ENCODE results near the gene FERMT3.

FERMT3 gene

DNA sequence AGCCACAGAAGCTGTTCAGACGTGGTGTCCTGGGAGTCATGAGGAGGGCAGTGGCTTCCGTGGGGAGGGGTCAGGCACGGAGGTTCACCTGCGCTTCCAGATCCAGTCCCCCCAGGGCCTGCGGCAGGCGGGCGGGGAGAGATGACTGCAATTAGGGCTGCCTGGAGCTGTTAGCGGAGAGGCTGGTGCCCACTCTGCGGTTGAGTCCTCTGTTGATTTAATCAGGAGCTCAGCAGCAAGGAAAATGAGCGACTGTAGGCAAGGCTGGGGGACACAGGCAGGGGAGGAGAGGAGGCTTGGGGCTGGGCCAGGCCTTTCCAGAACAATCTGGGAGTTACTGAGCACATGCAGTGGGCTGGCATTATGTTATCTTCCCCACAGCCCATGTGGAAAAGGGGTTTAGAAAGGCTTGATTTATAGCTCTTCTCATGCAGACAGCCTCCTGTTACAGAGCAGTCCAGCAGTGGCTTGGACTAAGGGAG is 57.9 kb downstream of the FERMT3 start:
- no peak for DNase-seq (ENCODE audit: low spot score)

DNA sequence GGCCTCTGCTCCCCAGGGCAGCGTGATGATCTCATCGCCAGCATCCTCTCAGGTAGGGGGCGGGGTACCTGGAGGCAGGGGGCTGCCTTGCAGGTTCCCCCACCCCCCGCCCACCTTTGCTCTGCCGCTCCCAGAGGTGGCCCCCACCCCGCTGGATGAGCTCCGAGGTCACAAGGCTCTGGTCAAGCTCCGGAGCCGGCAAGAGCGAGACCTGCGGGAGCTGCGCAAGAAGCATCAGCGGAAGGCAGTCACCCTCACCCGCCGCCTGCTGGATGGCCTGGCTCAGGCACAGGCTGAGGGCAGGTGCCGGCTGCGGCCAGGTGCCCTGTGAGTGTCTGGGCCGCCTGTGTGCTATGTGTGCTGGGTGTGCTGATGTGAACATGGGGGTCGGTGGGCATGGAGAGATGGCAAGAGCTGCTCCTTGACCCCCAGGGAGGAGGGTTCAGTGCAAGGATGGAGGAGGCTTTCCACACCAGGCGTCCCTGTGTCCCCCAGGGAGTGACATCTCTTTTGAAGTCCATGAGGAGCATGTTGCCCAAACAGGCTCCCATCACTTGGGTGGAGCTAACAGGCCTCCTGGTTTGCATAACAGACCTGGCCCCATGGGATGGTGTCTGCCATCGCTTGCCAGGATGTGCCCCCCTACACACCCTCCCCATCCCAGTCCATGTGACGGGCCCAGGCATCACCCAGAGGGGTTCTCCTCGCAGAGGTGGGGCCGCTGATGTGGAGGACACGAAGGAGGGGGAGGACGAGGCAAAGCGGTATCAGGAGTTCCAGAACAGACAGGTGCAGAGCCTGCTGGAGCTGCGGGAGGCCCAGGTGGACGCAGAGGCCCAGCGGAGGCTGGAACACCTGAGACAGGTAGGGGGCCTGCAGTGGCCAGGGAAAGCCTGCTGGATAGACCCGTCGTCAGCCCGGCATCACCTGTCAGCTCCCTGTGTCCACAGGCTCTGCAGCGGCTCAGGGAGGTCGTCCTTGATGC is 58.9 kb downstream of the FERMT3 start:
- no peak for DNase-seq (ENCODE audit: low spot score)

DNA sequence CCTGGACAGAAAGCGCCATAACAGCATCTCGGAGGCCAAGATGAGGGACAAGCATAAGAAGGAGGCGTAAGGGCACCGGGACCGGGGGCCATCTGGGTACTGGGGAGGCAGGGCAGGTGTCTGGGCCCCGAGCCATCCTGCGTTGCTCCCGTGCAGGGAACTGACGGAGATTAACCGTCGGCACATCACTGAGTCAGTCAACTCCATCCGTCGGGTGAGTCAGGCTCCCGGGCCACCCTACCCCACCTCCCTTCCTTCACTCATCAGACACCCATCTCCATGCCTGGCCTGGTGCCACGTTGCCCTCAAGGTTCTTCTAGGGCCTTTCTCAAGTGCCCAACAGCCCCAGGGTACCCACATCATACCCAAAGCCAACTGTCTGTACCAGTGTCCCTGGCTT is 59.8 kb downstream of the FERMT3 start:
- no peak for DNase-seq (ENCODE audit: low spot score)

DNA sequence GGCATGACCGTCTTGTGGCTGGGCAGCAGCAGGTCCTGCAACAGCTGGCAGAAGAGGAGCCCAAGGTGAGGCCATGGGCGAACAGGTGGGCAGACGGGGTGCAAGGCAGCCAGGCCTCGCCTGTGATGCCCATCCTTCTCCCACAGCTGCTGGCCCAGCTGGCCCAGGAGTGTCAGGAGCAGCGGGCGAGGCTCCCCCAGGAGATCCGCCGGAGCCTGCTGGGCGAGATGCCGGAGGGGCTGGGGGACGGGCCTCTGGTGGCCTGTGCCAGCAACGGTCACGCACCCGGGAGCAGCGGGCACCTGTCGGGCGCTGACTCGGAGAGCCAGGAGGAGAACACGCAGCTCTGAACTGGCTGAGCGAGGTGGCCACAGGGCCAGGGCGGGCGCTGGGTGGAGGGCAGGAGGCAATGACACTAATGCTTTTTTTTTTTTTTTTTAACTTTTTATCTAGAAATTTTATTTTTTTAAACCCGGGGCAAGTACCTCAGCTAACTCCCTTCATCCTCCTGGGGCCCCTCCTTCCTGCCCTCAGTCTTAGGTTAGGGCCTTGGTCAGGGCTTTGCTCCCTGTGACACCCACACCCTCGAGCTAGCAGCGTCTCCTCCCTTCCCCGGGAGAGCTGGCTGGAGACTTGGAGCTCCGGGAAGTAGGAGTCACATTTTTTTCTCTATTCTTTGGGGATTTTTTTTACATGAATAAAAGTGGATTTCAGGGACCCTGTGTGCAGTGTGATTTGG is 60.9 kb downstream of the FERMT3 start:
- DNase-seq (ENCODE audit: low spot score), result no peak

DNA sequence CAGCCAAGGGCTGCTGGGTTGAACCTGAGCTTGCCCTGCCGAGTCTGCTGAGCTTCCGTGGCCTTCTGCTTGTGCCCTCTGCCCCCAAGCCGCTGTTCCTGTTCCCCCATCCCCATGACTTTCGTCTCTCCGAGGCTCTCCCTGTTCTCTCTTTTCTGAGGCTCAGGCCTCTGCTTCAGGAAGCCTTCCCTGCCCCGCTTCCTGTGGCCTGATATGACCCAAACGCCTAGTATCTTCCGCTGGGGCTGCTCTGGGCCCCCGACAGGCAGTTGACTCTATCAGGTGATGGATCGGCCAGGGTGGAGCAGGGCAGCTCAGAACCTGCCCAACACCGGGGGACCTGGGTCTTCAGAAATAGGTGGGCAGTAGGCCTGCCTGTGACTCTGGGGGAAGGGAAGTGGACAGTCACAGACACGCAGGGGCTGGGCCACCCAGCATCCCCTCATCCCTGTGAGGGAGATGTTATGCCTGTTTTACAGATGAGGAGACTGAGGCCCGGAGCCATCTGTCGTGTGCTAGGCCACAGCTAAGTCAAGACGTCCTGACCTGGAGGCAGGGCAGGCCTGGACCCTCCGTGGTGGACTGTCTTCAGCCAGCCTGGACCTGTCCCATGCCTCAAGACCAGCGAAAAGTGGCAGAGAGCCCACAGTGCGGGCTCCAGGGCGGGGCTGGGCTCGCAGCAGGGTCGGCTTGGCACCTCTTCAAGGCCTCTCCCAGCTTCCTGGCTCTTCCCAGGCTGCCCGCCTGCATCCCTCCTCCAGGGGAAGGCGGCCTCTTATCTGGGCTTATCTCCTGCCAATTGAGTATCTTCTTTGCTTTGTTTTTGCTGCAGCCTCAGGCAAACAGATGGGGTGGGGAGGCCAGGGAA is 61.7 kb downstream of the FERMT3 start:
- DNase-seq (ENCODE audit: low spot score), result peak; percentile 50

DNA sequence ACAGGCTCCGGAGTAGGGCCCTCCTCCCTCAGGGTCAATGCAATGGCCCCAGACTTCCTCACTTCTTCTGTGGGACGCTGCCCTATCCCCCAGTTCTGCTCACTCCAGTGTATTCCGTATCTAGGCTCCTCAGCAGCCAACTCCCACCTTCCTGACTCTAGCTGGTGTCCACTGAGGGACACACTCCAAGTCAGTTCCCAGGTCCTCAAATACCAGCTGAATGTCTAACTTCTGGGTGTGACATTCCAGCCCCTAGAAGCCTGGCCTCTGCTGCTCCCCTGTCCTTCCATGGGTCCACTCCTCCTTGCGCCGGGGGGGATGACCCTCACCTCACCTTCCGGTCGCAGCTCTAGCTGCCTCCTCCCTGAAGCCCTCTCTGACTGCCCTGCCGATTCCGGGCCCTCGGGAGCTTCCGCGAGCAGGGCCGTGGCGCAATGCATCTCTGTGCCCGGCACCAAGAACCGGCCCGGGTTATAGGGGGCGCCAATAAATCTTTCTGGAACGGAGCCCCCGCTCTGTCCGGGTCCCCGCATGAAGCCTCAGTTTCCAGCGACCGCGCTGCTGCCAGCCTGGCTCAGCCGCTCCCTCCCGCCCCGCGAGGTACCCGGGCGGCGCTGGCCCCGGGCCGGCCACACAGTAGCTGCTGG is 62.5 kb downstream of the FERMT3 start:
- peak; percentile 78 for DNase-seq (ENCODE audit: low spot score)

DNA sequence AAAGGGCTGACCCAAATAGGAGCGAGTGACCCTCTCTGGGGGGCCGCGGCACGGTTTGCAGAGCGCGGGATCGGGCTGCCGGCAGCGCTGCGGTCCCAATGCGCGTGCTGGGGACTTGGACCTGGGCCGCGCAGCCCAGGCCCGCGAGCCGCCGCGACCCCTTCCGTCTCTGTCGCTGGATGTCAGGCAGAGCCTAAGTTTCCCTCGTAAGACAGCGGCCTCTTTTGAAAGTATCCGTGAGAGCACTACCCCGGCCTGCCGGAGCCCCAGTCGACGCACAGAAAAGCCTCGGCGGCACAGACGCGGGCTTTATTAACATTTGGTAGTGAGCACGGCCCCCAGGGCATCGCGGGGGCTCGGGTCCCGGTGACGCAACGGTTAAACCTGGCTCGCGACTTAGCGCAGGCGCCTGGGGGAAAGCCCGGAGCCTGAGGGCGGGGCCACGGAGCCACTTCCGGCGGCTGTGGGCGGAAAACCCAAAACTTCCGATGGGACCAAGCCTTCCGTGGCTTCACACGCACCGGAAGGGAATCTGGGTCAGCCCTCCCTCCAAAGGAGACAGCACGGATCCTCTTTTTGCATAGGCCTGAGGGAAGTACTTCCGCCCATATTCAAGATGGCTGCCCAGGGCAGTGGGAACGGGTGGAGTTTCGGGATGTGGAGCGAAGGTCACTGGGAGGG is 63.2 kb downstream of the FERMT3 start:
- peak; percentile 100 for DNase-seq (ENCODE audit: low spot score)

Measured in SW480 (cell line).